Erythroblast (primary cell): Measurements from ENCODE around the gene CEBPB.

Experiments
- GATA1 ChIP-seq: IDR thresholded peaks from 2 replicates; pipeline ENCODE4 v1.6.1; 2011; ENCODE audit warnings: low read depth, mild to moderate bottlenecking, control low read depth, low read length, moderate library complexity
- POLR2A ChIP-seq: IDR thresholded peaks from 2 replicates; pipeline ENCODE4 v1.6.1; 2011; ENCODE audit warnings: mild to moderate bottlenecking, low read length

DNA sequence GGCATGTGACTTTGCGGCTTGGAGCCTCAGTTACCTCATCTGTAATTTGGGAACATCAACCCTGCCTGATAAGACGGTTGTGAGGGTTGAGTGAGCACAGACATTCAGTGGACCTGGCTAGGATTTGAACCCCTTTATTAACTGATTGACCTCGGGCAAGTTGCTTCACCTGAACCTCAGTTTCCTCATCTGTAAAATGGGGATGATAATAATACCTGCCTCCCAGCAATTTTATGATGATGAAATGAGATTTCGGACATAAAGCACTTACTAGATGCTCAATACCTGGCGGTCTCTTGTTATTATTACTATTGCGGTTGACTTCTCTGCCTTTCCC is 51.5 kb downstream of the CEBPB start:
- TF ChIP-seq POLR2A (no peak), GATA1 (no peak)
